ENCODE measurements around the gene CCDC149. TPM values are rescaled to one million over a fixed set of nuclear protein-coding genes. Genes with fewer than 3 reads are reported as not detected.

Gene CCDC149
- total RNA-seq, 1 experiment from 2014 or later: 5.3 TPM

DNA sequence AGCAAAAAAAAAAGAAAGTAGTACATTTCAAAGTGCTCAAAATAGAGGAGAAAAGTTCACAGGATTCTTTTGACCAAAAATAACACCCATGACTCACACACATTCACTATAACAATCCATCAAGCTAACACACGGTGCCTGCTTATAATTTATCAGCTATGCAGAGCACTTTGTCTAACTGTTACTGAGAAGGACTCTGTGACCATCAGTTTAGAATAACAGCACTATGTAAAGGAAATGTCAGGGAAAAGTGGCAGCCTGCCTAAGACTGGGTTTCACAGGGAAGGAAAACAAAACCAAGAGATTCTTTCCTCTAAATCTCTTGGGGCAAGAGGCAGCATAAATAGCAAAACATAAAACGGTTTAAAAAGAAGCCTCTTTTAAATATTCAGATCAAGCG lies 54.8 kb downstream of the CCDC149 start:
- no peak for TF ChIP-seq EZH2phosphoT487 (IDR thresholded peaks at IDR 0.05; ENCODE audit: borderline replicate concordance)
- no peak for TF ChIP-seq POLR2AphosphoS5 (IDR thresholded peaks at IDR 0.05; ENCODE audit: low read depth, low read length)
- TF ChIP-seq ZNF274 (IDR thresholded peaks at IDR 0.05; ENCODE audit: low read depth, low read length): no peak
- TF ChIP-seq, protein P1, sequence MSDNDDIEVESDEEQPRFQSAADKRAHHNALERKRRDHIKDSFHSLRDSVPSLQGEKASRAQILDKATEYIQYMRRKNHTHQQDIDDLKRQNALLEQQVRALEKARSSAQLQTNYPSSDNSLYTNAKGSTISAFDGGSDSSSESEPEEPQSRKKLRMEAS (IDR thresholded peaks at IDR 0.05): no peak
- TF ChIP-seq, protein P2, sequence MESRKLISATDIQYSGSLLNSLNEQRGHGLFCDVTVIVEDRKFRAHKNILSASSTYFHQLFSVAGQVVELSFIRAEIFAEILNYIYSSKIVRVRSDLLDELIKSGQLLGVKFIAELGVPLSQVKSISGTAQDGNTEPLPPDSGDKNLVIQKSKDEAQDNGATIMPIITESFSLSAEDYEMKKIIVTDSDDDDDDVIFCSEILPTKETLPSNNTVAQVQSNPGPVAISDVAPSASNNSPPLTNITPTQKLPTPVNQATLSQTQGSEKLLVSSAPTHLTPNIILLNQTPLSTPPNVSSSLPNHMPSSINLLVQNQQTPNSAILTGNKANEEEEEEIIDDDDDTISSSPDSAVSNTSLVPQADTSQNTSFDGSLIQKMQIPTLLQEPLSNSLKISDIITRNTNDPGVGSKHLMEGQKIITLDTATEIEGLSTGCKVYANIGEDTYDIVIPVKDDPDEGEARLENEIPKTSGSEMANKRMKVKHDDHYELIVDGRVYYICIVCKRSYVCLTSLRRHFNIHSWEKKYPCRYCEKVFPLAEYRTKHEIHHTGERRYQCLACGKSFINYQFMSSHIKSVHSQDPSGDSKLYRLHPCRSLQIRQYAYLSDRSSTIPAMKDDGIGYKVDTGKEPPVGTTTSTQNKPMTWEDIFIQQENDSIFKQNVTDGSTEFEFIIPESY (IDR thresholded peaks at IDR 0.05; ENCODE audit: extremely low read depth, insufficient replicate concordance, low read length): no peak
- TF ChIP-seq CEBPB (IDR thresholded peaks at IDR 0.05; ENCODE audit: low read depth): no peak
- TF ChIP-seq, protein P3, sequence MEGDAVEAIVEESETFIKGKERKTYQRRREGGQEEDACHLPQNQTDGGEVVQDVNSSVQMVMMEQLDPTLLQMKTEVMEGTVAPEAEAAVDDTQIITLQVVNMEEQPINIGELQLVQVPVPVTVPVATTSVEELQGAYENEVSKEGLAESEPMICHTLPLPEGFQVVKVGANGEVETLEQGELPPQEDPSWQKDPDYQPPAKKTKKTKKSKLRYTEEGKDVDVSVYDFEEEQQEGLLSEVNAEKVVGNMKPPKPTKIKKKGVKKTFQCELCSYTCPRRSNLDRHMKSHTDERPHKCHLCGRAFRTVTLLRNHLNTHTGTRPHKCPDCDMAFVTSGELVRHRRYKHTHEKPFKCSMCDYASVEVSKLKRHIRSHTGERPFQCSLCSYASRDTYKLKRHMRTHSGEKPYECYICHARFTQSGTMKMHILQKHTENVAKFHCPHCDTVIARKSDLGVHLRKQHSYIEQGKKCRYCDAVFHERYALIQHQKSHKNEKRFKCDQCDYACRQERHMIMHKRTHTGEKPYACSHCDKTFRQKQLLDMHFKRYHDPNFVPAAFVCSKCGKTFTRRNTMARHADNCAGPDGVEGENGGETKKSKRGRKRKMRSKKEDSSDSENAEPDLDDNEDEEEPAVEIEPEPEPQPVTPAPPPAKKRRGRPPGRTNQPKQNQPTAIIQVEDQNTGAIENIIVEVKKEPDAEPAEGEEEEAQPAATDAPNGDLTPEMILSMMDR (IDR thresholded peaks at IDR 0.05 in 2 of 3, conservative IDR thresholded peaks at IDR 0.05 in 1 of 3; ENCODE audit: borderline replicate concordance in 1 of 3, insufficient read depth in 1 of 3, low read depth in 2 of 3, low read length in 2 of 3): no peak
- TF ChIP-seq, protein P4, sequence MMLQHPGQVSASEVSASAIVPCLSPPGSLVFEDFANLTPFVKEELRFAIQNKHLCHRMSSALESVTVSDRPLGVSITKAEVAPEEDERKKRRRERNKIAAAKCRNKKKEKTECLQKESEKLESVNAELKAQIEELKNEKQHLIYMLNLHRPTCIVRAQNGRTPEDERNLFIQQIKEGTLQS (IDR thresholded peaks at IDR 0.05): no peak
- no peak for TF ChIP-seq EGR1 (IDR thresholded peaks at IDR 0.05; ENCODE audit: low read depth)
- no peak for TF ChIP-seq CBX3 (IDR thresholded peaks at IDR 0.05; ENCODE audit: low read depth)
- TF ChIP-seq ELF1 (IDR thresholded peaks at IDR 0.05; ENCODE audit: borderline replicate concordance, low read depth): no peak
- RAD21 ChIA-PET (ENCODE audit: low non-redundant PET in 1 of 2, low total read pairs in 2 of 2, uncharacterized antibody in 2 of 2, unreplicated experiment in 2 of 2): no interaction called here
- Histone ChIP-seq H3K4me1 (ENCODE audit: control insufficient read depth in 1 of 2, insufficient read depth in 2 of 2, low read length in 2 of 2) (no peaks in the 10 kb centered on the region), H3K36me3 (ENCODE audit: control insufficient read depth in 1 of 2, insufficient read depth in 2 of 2, low read length in 2 of 2) (no peaks in the 10 kb centered on the region), H3K27ac (ENCODE audit: low read depth, low read length) (no peak overlapping the region), H3K79me2 (ENCODE audit: insufficient read depth, low read length) (no peaks in the 10 kb centered on the region), H3K9ac (ENCODE audit: low read length) (no peak overlapping the region), H3K27me3 (ENCODE audit: insufficient read depth, low read length) (no peaks in the 10 kb centered on the region), H2AFZ (ENCODE audit: low read depth, low read length, poor library complexity, severe bottlenecking) (no peak overlapping the region), H3K4me2 (ENCODE audit: low read length) (no peak overlapping the region), H3K9me3 (ENCODE audit: control insufficient read depth in 1 of 2, insufficient read depth in 1 of 2, low read depth in 1 of 2, low read length in 2 of 2) (no peaks in the 10 kb centered on the region), H4K20me1 (ENCODE audit: insufficient read depth) (no peaks in the 10 kb centered on the region), H3K9me2 (ENCODE audit: insufficient read depth) (no peaks in the 10 kb centered on the region), H3K4me3 (replicated peaks in 1 of 2; ENCODE audit: low read depth in 1 of 2, low read length in 2 of 2) (no peak overlapping the region)
- CTCF ChIA-PET: no interaction called here
- POLR2A ChIA-PET: no interaction called here
- ATAC-seq: no peak
- intact Hi-C loops (cut with micrococcal nuclease): no loop called here
- no TSS peak for BruUV-seq (replicated peaks)
- DNase-seq (ENCODE audit: low read depth, low spot score): no peak
